Spinal cord (tissue), 10 donors: Measurements from ENCODE around the gene XYLT1. TPM values are rescaled to one million over a fixed set of nuclear protein-coding genes. Genes with fewer than 3 reads are reported as not detected.

Source experiments
- DNase-seq, 6 donors: peaks; one replicate each; pipeline versions ENCODE4 v3.0.0 to v3.0.0-alpha.2; 2013 to 2015; ENCODE audit warnings: low spot score in 6 of 6, low read depth in 4 of 6
- H3K27ac ChIP-seq: one replicate; pipeline ENCODE4 v1.5.1; 2013; ENCODE audit warnings: low read depth, low read length, control low read depth
- H3K27me3 ChIP-seq: one replicate; pipeline ENCODE4 v1.6.1; 2013; ENCODE audit warnings: low read length; ENCODE audit not compliant: control insufficient read depth, insufficient read depth
- H3K36me3 ChIP-seq: one replicate; pipeline ENCODE4 v1.6.1; 2013; ENCODE audit warnings: low read length; ENCODE audit not compliant: control insufficient read depth, insufficient read depth
- H3K4me1 ChIP-seq: one replicate; pipeline ENCODE4 v1.6.1; 2013; ENCODE audit warnings: low read length; ENCODE audit not compliant: control insufficient read depth, insufficient read depth
- H3K4me3 ChIP-seq: one replicate; pipeline ENCODE4 v1.5.1; 2013; ENCODE audit warnings: low read depth, low read length, control low read depth
- H3K9me3 ChIP-seq: one replicate; pipeline ENCODE4 v1.6.1; 2013; ENCODE audit warnings: low read length; ENCODE audit not compliant: control insufficient read depth, insufficient read depth
- WGBS: methylation state at CpG from one replicate; pipeline ENCODE4 v1.1.5; 2013; ENCODE audit warnings: missing lambda C conversion rate; ENCODE audit not compliant: insufficient coverage; 5-methylcytosine and 5-hydroxymethylcytosine counted together
- polyA plus RNA-seq, 2 donors: library from polyadenylated mRNA; unstranded; fragments of 120-200 nt; gene quantifications; one replicate each; pipeline ENCODE4 v1.2.1, GENCODE V29; 2013; ENCODE audit not compliant: insufficient read length in 2 of 2
- small RNA-seq: library from RNA; depleted of rRNA; stranded (forward); fragments of <200 nt; gene quantifications from one replicate; pipeline ENCODE3, GENCODE V24; 2014; ENCODE audit warnings: low replicate concordance
- total RNA-seq, 2 donors: library from RNA; depleted of rRNA in 1 of 2; stranded (reverse); fragments of 120-200 nt in 1 of 2; fragments of >200 nt in 1 of 2; gene quantifications; one replicate each; pipeline versions ENCODE4 v1.2.3 to v1.2.4, GENCODE V29; 2013 to 2014
- donor health status: healthy.

Gene XYLT1
- total and polyA plus RNA-seq, 4 donors, result 13.0 to 17.0 (median 15.2) TPM

GRCh38 chr16:17063201-17064139 lies 407.3 kb downstream of the XYLT1 start:
- no peaks in the 10 kb centered on the region for H3K4me1 ChIP-seq
- H3K27me3 ChIP-seq, result no peaks in the 10 kb centered on the region
- no peak overlapping the region for H3K27ac ChIP-seq
- DNase-seq, result peak in 1 of 6 donors; percentile 28
- no peak overlapping the region for H3K4me3 ChIP-seq
- no CpG with 5 or more reads among the region's 11 CpGs for WGBS
- H3K36me3 ChIP-seq, result no peaks in the 10 kb centered on the region
- H3K9me3 ChIP-seq, result no peaks in the 10 kb centered on the region

GRCh38 chr16:17062676-17063075 lies 408.1 kb downstream of the XYLT1 start:
- WGBS, result 86% methylated on average over 5 of the region's 6 CpGs
- Histone ChIP-seq H3K36me3 (no peaks in the 10 kb centered on the region), H3K4me1 (no peaks in the 10 kb centered on the region)

GRCh38 chr16:17061326-17061725 lies 409.4 kb downstream of the XYLT1 start:
- Histone ChIP-seq H3K4me1 (no peaks in the 10 kb centered on the region), H3K9me3 (no peaks in the 10 kb centered on the region), H3K27me3 (no peaks in the 10 kb centered on the region), H3K4me3 (no peak overlapping the region), H3K36me3 (no peaks in the 10 kb centered on the region), H3K27ac (no peak overlapping the region)
- no peak for DNase-seq
- 84% methylated on average over 2 of the region's 2 CpGs for WGBS

More at GRCh38 chr16:17062676-17063075, 408.1 kb downstream of the XYLT1 start:
- DNase-seq, result no peak
- H3K9me3 ChIP-seq, result no peaks in the 10 kb centered on the region
- H3K4me3 ChIP-seq, result no peak overlapping the region
- H3K27ac ChIP-seq, result no peak overlapping the region
- no peaks in the 10 kb centered on the region for H3K27me3 ChIP-seq

GRCh38 chr16:17058471-17058870 lies 412.3 kb downstream of the XYLT1 start:
- 74% methylated on average over 7 of the region's 7 CpGs for WGBS
- Histone ChIP-seq H3K4me3 (no peak overlapping the region), H3K27me3 (no peaks in the 10 kb centered on the region), H3K4me1 (no peaks in the 10 kb centered on the region), H3K9me3 (no peaks in the 10 kb centered on the region), H3K36me3 (no peaks in the 10 kb centered on the region), H3K27ac (no peak overlapping the region)
- peak in 1 of 6 donors; percentile 39 for DNase-seq

- Histone ChIP-seq H3K4me3 (no peak overlapping the region), H3K9me3 (no peaks in the 10 kb centered on the region), H3K36me3 (no peaks in the 10 kb centered on the region), H3K27ac (no peak overlapping the region), H3K27me3 (no peaks in the 10 kb centered on the region), H3K4me1 (no peaks in the 10 kb centered on the region)
- 95% methylated on average over 1 of the region's 1 CpG for WGBS
- no peak for DNase-seq
Observed at GRCh38 chr16:17056666-17057065, 414.1 kb downstream of the XYLT1 start.

DNA sequence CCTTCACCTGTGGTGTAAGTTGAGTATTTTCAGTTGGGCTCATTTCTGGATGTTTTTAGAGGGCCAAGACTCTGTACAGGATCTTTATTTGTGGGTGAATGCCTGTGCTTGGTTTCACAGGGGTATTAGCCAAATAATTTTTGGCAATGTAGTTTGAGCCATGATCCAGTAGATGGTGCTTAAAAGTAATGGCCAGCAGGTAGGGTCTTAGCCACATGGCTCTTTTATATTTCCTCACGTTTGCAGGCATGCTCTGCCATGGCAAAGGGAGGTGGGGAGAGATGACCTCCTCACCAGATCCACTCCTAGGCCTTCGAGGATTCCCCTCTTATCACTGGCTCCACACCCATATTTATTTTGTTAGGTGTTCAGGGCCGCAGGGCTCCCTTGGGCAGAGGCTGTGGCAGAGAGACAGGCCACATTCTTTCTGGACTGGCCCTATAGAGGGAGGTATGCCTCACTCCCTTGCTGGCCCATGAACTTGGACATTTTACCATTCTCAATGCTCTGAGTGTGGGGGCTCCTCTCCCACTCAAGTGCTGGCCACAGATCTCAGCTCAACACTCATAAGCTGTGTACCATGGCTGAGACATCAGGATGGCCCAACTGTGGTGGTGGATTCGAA lies 417.1 kb downstream of the XYLT1 start:
- no peak overlapping the region for H3K4me3 ChIP-seq
- no peak overlapping the region for H3K27ac ChIP-seq
- H3K36me3 ChIP-seq, result no peaks in the 10 kb centered on the region
- H3K4me1 ChIP-seq, result no peaks in the 10 kb centered on the region
- DNase-seq, result no peak
- 100% methylated on average over 2 of the region's 4 CpGs for WGBS
- no peaks in the 10 kb centered on the region for H3K27me3 ChIP-seq
- no peaks in the 10 kb centered on the region for H3K9me3 ChIP-seq

Small RNA genes lying within 50 kb of the gene (small RNA-seq; reads per million reads assigned to genes)
- gene AC109446.1, result not detected
